GM12878 (cell line): ENCODE measurements around the gene TOPAZ1. TPM values are rescaled to one million over a fixed set of nuclear protein-coding genes. Genes with fewer than 3 reads are reported as not detected.

Experiments
- ATAC-seq: fragments of 200-7000 bp; cut with Tn5 transposase; 3 replicates; pipeline ENCODE4 v1.9.1; 2020; ENCODE audit warnings: mild to moderate bottlenecking, moderate library complexity
- BruUV-seq: library from RNA; stranded (reverse); fragments of 400-500 nt; replicated peaks from 2 replicates; lab custom pipeline; 2021; lab: Mats Ljungman, UMichigan
- CTCF ChIA-PET: fragments of 300-600 bp; sonication (Branson Sonifier 250); formaldehyde crosslinking; extraction: SDS; loops from one replicate; lab custom pipeline; 2021; ENCODE audit warnings: inconsistent platforms; lab: Yijun Ruan, JAX
- POLR2A ChIA-PET: fragments of 350-600 bp; formaldehyde crosslinking; extraction: SDS; loops from one replicate; lab custom pipeline; 2021; ENCODE audit warnings: inconsistent platforms; lab: Charles Lee
- RAD21 ChIA-PET: fragments of 300-600 bp; sonication (Branson Sonifier 250); formaldehyde crosslinking; loops from one replicate; lab custom pipeline; 2023; ENCODE audit warnings: antibody characterized with exemption; ENCODE audit not compliant: unreplicated experiment; lab: Charles Lee
- SMC1A ChIA-PET: fragments of 300-600 bp; sonication (Branson Sonifier 250); formaldehyde crosslinking; loops from one replicate; lab custom pipeline; 2023; ENCODE audit not compliant: unreplicated experiment, uncharacterized antibody; lab: Charles Lee
- DNase-seq: peaks from one replicate; pipeline ENCODE4 v3.0.0-alpha.2; 2011; ENCODE audit warnings: low read depth, low spot score
- FAIRE-seq: peaks from 3 replicates; lab custom pipeline; 2011; peaks lifted over from hg19 to GRCh38; lab: Jason Lieb, UNC
- H2AFZ ChIP-seq: 2 replicates; pipeline ENCODE4 v1.6.0; 2011; ENCODE audit warnings: low read depth, low read length, control low read depth; ENCODE audit not compliant: control insufficient read depth
- H3K27ac ChIP-seq: 2 replicates; pipeline ENCODE4 v1.5.1; 2011; ENCODE audit warnings: control low read depth; ENCODE audit not compliant: control insufficient read depth, insufficient read depth
- H3K27me3 ChIP-seq, 2 experiments: replicated peaks in 1 of 2; 2 replicates each; pipeline versions ENCODE4 v1.6.0 to v1.6.1; 2011; ENCODE audit warnings: low read length in 1 of 2; ENCODE audit not compliant: control insufficient read depth in 2 of 2, insufficient read depth in 2 of 2
- H3K36me3 ChIP-seq, 2 experiments: 2 replicates each; pipeline ENCODE4 v1.5.1; 2011; ENCODE audit warnings: low read length in 1 of 2; ENCODE audit not compliant: control insufficient read depth in 2 of 2, insufficient read depth in 2 of 2
- H3K4me1 ChIP-seq: 2 replicates; pipeline ENCODE4 v1.6.1; 2011; ENCODE audit warnings: mild to moderate bottlenecking, low read length, moderate library complexity, mixed read lengths; ENCODE audit not compliant: control insufficient read depth, insufficient read depth
- H3K4me2 ChIP-seq: 2 replicates; pipeline ENCODE4 v1.6.0; 2011; ENCODE audit warnings: control low read depth; ENCODE audit not compliant: control insufficient read depth, insufficient read depth
- H3K4me3 ChIP-seq: fragments of 200-600 bp; sonication (generic); 2 replicates; pipeline ENCODE4 v1.5.1; 2016
- H3K79me2 ChIP-seq: 2 replicates; pipeline ENCODE4 v1.6.0; 2011; ENCODE audit warnings: low read length; ENCODE audit not compliant: control insufficient read depth, insufficient read depth
- H3K9ac ChIP-seq: 2 replicates; pipeline ENCODE4 v1.8.0; 2011; ENCODE audit warnings: low read length, control low read depth, mixed read lengths; ENCODE audit not compliant: control insufficient read depth, insufficient read depth
- H3K9me3 ChIP-seq: replicated peaks from 3 replicates; pipeline ENCODE4 v1.5.1; 2011; ENCODE audit warnings: mild to moderate bottlenecking, low read length; ENCODE audit not compliant: control insufficient read depth, insufficient read depth
- H4K20me1 ChIP-seq: 2 replicates; pipeline ENCODE4 v1.6.0; 2011; ENCODE audit not compliant: control insufficient read depth, insufficient read depth
- JUNB ChIP-seq: IDR thresholded peaks from 2 replicates; pipeline ENCODE4 v1.6.1; 2016; ENCODE audit warnings: antibody characterized with exemption, mild to moderate bottlenecking
- POU2F2 ChIP-seq: IDR thresholded peaks from 3 replicates; pipeline ENCODE4 v1.6.1; 2011; ENCODE audit warnings: low read depth, mild to moderate bottlenecking, low read length, borderline replicate concordance
- SMC3 ChIP-seq: IDR thresholded peaks from 2 replicates; pipeline ENCODE4 v1.6.1; 2011; ENCODE audit warnings: low read length, improper control_type of control experiment, borderline replicate concordance
- TAF1 ChIP-seq: IDR thresholded peaks from 2 replicates; pipeline ENCODE4 v1.6.1; 2011; ENCODE audit warnings: mild to moderate bottlenecking, low read depth, low read length, borderline replicate concordance
- ZNF207 ChIP-seq: fragments of 450-650 bp; IDR thresholded peaks from 2 replicates; pipeline ENCODE4 v1.6.1; 2014; ENCODE audit warnings: antibody characterized with exemption, mild to moderate bottlenecking, borderline replicate concordance
- WGBS: methylation state at CpG from one replicate; pipeline ENCODE4 v1.1.6; 2016; ENCODE audit warnings: low lambda C conversion rate; ENCODE audit not compliant: insufficient replicate concordance, insufficient coverage; ENCODE audit errors: missing lambda C conversion rate; 5-methylcytosine and 5-hydroxymethylcytosine counted together
- in situ Hi-C: fragments of 300-500 bp; cut with MboI; formaldehyde crosslinking; loops from 9 replicates; pipeline ENCODE4 v1.14.3; 2018; ENCODE audit warnings: mixed read lengths
- intact Hi-C: fragments of 100-400 bp; cut with micrococcal nuclease; formaldehyde crosslinking; loops from one replicate; pipeline ENCODE4 v1.14.2; 2022; ENCODE audit not compliant: unreplicated experiment
- polyA plus RNA-seq, 11 experiments: library from polyadenylated mRNA; depleted of rRNA in 4 of 11; unstranded in 6 of 11; stranded (reverse) in 5 of 11; fragments of >200 nt; fragmentation: Nextera tagmentation in 4 of 11; fragmentation: Illumina TruSeq in 1 of 11; extraction: Ambion mirVana in 4 of 11; extraction: Trizol in 1 of 11; gene quantifications; 1 replicate in 1 of 11; 2 replicates in 10 of 11; pipeline versions ENCODE4 v1.2.1 to v1.2.3, GENCODE V29; 2011 to 2016; ENCODE audit warnings: inconsistent platforms in 2 of 11, missing spikeins in 2 of 11, low read depth in 1 of 11
- total RNA-seq, 4 experiments: library from RNA; depleted of rRNA in 3 of 4; stranded (reverse); fragments of >200 nt in 3 of 4; fragmentation: Illumina TruSeq in 1 of 4; extraction: Trizol in 1 of 4; gene quantifications; 2 replicates each; pipeline versions ENCODE4 v1.2.1 to v1.2.3, GENCODE V29; 2013 to 2021
- TF ChIP-seq, protein P1 (sequence below), 3 experiments: IDR thresholded peaks in 2 of 3; conservative IDR thresholded peaks in 1 of 3; 2 replicates each; pipeline ENCODE4 v1.5.1; 2011; ENCODE audit warnings: low read depth in 3 of 3, low read length in 3 of 3, mild to moderate bottlenecking in 3 of 3, control low read depth in 2 of 3, moderate library complexity in 2 of 3, inconsistent platforms in 1 of 3, mixed read lengths in 1 of 3; ENCODE audit not compliant: control insufficient read depth in 2 of 3, insufficient read depth in 1 of 3; ENCODE audit errors: extremely low read depth in 1 of 3
- TF ChIP-seq, protein P2 (sequence below): IDR thresholded peaks from 2 replicates; pipeline ENCODE4 v1.6.1; 2011; ENCODE audit warnings: borderline replicate concordance, low read depth, mild to moderate bottlenecking, moderate library complexity, low read length; ENCODE audit not compliant: insufficient read depth, poor library complexity, severe bottlenecking
- TF ChIP-seq, protein P3 (sequence below): fragments of 450-650 bp; IDR thresholded peaks from 2 replicates; pipeline ENCODE4 v1.6.1; 2017; ENCODE audit warnings: mild to moderate bottlenecking, moderate library complexity
- TF ChIP-seq, protein P4 (sequence below): fragments of 450-650 bp; IDR thresholded peaks from 2 replicates; pipeline ENCODE4 v1.6.1; 2018; ENCODE audit warnings: mild to moderate bottlenecking, low read depth, moderate library complexity; ENCODE audit not compliant: partially characterized antibody

TOPAZ1 gene
- total and polyA plus RNA-seq, 10 of the 15 experiments (the other 5 are each of a cell fraction or from before 2014, with no cell fraction given): 0.02 TPM; not detected in 9

DNA sequence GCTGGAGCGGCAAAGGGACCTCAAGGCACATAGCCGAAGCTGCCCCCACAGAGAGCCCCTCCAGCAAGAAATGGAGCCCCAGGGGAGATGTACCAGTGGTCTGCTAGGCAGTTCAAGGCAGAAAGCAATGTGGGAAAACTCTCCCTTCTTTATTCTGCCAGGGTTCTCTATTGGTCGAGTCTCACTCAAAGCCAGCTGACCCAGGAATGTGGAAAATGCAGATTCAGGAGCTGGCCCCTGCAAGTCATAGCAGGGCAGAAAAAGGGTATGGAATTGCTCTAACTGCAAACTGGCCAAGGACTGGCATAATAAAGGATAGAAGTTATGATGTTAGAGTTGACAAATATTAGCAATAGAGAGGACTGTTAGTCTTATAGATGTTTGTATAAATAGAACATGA lies 4.0 kb upstream of the TOPAZ1 start:
- H3K79me2 ChIP-seq: no peaks in the 10 kb centered on the region
- POLR2A ChIA-PET: no interaction called here
- intact Hi-C loops: no loop called here
- in situ Hi-C loops: no loop called here
- CTCF ChIA-PET: interaction anchor here (1.2 to 2.6 kb wide), 5 partner anchors 39 to 468 kb away, joined by 3 to 9 read pairs (median 3); no protein-coding TSS in a partner anchor
- TF ChIP-seq ZNF207 (no peak), JUNB (no peak), TAF1 (no peak), SMC3 (no peak), POU2F2 (no peak)
- TF ChIP-seq, protein P1, sequence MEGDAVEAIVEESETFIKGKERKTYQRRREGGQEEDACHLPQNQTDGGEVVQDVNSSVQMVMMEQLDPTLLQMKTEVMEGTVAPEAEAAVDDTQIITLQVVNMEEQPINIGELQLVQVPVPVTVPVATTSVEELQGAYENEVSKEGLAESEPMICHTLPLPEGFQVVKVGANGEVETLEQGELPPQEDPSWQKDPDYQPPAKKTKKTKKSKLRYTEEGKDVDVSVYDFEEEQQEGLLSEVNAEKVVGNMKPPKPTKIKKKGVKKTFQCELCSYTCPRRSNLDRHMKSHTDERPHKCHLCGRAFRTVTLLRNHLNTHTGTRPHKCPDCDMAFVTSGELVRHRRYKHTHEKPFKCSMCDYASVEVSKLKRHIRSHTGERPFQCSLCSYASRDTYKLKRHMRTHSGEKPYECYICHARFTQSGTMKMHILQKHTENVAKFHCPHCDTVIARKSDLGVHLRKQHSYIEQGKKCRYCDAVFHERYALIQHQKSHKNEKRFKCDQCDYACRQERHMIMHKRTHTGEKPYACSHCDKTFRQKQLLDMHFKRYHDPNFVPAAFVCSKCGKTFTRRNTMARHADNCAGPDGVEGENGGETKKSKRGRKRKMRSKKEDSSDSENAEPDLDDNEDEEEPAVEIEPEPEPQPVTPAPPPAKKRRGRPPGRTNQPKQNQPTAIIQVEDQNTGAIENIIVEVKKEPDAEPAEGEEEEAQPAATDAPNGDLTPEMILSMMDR (IDR thresholded peaks at IDR 0.05 in 2 of 3, conservative IDR thresholded peaks at IDR 0.05 in 1 of 3; ENCODE audit: control insufficient read depth in 2 of 3, extremely low read depth in 1 of 3, insufficient read depth in 1 of 3, low read depth in 3 of 3, low read length in 3 of 3): no peak
- TF ChIP-seq, protein P2, sequence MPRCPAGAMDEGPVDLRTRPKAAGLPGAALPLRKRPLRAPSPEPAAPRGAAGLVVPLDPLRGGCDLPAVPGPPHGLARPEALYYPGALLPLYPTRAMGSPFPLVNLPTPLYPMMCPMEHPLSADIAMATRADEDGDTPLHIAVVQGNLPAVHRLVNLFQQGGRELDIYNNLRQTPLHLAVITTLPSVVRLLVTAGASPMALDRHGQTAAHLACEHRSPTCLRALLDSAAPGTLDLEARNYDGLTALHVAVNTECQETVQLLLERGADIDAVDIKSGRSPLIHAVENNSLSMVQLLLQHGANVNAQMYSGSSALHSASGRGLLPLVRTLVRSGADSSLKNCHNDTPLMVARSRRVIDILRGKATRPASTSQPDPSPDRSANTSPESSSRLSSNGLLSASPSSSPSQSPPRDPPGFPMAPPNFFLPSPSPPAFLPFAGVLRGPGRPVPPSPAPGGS: no peak
- TF ChIP-seq, protein P3, sequence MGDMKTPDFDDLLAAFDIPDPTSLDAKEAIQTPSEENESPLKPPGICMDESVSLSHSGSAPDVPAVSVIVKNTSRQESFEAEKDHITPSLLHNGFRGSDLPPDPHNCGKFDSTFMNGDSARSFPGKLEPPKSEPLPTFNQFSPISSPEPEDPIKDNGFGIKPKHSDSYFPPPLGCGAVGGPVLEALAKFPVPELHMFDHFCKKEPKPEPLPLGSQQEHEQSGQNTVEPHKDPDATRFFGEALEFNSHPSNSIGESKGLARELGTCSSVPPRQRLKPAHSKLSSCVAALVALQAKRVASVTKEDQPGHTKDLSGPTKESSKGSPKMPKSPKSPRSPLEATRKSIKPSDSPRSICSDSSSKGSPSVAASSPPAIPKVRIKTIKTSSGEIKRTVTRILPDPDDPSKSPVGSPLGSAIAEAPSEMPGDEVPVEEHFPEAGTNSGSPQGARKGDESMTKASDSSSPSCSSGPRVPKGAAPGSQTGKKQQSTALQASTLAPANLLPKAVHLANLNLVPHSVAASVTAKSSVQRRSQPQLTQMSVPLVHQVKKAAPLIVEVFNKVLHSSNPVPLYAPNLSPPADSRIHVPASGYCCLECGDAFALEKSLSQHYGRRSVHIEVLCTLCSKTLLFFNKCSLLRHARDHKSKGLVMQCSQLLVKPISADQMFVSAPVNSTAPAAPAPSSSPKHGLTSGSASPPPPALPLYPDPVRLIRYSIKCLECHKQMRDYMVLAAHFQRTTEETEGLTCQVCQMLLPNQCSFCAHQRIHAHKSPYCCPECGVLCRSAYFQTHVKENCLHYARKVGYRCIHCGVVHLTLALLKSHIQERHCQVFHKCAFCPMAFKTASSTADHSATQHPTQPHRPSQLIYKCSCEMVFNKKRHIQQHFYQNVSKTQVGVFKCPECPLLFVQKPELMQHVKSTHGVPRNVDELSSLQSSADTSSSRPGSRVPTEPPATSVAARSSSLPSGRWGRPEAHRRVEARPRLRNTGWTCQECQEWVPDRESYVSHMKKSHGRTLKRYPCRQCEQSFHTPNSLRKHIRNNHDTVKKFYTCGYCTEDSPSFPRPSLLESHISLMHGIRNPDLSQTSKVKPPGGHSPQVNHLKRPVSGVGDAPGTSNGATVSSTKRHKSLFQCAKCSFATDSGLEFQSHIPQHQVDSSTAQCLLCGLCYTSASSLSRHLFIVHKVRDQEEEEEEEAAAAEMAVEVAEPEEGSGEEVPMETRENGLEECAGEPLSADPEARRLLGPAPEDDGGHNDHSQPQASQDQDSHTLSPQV: no peak
- TF ChIP-seq, protein P4, sequence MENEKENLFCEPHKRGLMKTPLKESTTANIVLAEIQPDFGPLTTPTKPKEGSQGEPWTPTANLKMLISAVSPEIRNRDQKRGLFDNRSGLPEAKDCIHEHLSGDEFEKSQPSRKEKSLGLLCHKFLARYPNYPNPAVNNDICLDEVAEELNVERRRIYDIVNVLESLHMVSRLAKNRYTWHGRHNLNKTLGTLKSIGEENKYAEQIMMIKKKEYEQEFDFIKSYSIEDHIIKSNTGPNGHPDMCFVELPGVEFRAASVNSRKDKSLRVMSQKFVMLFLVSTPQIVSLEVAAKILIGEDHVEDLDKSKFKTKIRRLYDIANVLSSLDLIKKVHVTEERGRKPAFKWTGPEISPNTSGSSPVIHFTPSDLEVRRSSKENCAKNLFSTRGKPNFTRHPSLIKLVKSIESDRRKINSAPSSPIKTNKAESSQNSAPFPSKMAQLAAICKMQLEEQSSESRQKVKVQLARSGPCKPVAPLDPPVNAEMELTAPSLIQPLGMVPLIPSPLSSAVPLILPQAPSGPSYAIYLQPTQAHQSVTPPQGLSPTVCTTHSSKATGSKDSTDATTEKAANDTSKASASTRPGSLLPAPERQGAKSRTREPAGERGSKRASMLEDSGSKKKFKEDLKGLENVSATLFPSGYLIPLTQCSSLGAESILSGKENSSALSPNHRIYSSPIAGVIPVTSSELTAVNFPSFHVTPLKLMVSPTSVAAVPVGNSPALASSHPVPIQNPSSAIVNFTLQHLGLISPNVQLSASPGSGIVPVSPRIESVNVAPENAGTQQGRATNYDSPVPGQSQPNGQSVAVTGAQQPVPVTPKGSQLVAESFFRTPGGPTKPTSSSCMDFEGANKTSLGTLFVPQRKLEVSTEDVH: no peak
- TF ChIP-seq, all 136 proteins: peak for 0
- Histone ChIP-seq H3K9me3 (no peaks in the 10 kb centered on the region), H3K4me2 (no peak overlapping the region), H3K4me3 (no peak overlapping the region), H3K36me3 (no peaks in the 10 kb centered on the region), H3K4me1 (no peaks in the 10 kb centered on the region), H3K9ac (no peak overlapping the region), H4K20me1 (no peaks in the 10 kb centered on the region), H3K27me3 (no peaks in the 10 kb centered on the region), H2AFZ (no peak overlapping the region), H3K27ac (no peak overlapping the region)
- no TSS peak for BruUV-seq
- DNase-seq (no peak), FAIRE-seq (no peak), ATAC-seq (no peak)
- WGBS: 69% methylated on average over 3 of the region's 3 CpGs
- RAD21 ChIA-PET: interaction anchor here (0.9 kb wide), 1 partner anchor 383 kb away, joined by 3 read pairs; no protein-coding TSS in a partner anchor
- SMC1A ChIA-PET: no interaction called here
